Gastrocnemius medialis (tissue), 4 donors: Measurements from ENCODE around the gene IL20RA. TPM values are rescaled to one million over a fixed set of nuclear protein-coding genes. Genes with fewer than 3 reads are reported as not detected.

Source experiments
- ATAC-seq, 2 donors: fragments of 150-250 bp; one replicate each; pipeline ENCODE4 v1.9.1; 2016
- DNase-seq, 2 donors: peaks; one replicate each; pipeline ENCODE4 v3.0.0-alpha.2; 2019
- H3K27ac ChIP-seq, 4 donors: fragments of 200-600 bp; sonication (generic); 1 replicate in 1 of 4; 2 replicates in 3 of 4; pipeline ENCODE4 v1.5.1; 2016 to 2018; ENCODE audit warnings: mild to moderate bottlenecking in 2 of 4, moderate library complexity in 1 of 4
- H3K27me3 ChIP-seq, 3 donors: fragments of 200-600 bp; sonication (generic) in 2 of 3; 1 replicate in 1 of 3; 2 replicates in 2 of 3; pipeline versions ENCODE4 v1.5.1 to v1.6.0; 2016 to 2019; ENCODE audit warnings: mild to moderate bottlenecking in 1 of 3, moderate library complexity in 1 of 3
- H3K36me3 ChIP-seq, 2 donors: fragments of 200-600 bp; sonication (generic) in 1 of 2; one replicate each; pipeline ENCODE4 v1.5.1; 2017 to 2018
- H3K4me1 ChIP-seq, 2 donors: fragments of 200-600 bp; sonication (generic) in 1 of 2; one replicate each; pipeline ENCODE4 v1.5.1; 2016 to 2017; ENCODE audit warnings: mild to moderate bottlenecking in 2 of 2
- H3K4me3 ChIP-seq, 4 donors: fragments of 200-600 bp; sonication (generic) in 3 of 4; 1 replicate in 1 of 4; 2 replicates in 3 of 4; pipeline ENCODE4 v1.5.1; 2016 to 2019; ENCODE audit warnings: mild to moderate bottlenecking in 2 of 4
- H3K9me3 ChIP-seq, 3 donors: fragments of 200-600 bp; sonication (generic) in 2 of 3; 1 replicate in 1 of 3; 2 replicates in 2 of 3; pipeline ENCODE4 v1.5.1; 2016 to 2019
- POLR2A ChIP-seq, 2 donors: fragments of 450-650 bp; IDR thresholded peaks; one replicate each; pipeline ENCODE4 v1.6.1; 2017; ENCODE audit warnings: antibody characterized with exemption in 2 of 2, mild to moderate bottlenecking in 2 of 2, moderate library complexity in 2 of 2
- in situ Hi-C, 4 donors: fragments of 200-750 bp; cut with MboI; loops; one replicate each; pipeline versions ENCODE4 v1.15.0 to v1.8.0; 2017; ENCODE audit warnings: low sequenced_read_pairs in 4 of 4
- intact Hi-C: fragments of 100-400 bp; cut with DNase I; formaldehyde crosslinking; loops from one replicate; pipeline ENCODE4 v1.15.1; 2023; ENCODE audit warnings: low total_unique reads
- total RNA-seq, 4 donors: library from RNA; depleted of rRNA; stranded (reverse); fragments of >200 nt; gene quantifications; one replicate each; pipeline versions ENCODE4 v1.1.0 to v1.2.3, GENCODE V29; 2016
- TF ChIP-seq, protein P1 (sequence below), 5 experiments: fragments of 450-650 bp in 3 of 5; fragments of 200-600 bp in 2 of 5; sonication (generic) in 2 of 5; IDR thresholded peaks in 4 of 5; conservative IDR thresholded peaks in 1 of 5; 1 replicate in 4 of 5; 2 replicates in 1 of 5; pipeline ENCODE4 v1.5.1; 2016 to 2019; ENCODE audit warnings: antibody characterized with exemption in 5 of 5, mild to moderate bottlenecking in 3 of 5, moderate library complexity in 3 of 5

IL20RA gene
- total RNA-seq, 4 donors from 2014 or later, result 0.32 to 1.1 TPM; not detected in 2

DNA sequence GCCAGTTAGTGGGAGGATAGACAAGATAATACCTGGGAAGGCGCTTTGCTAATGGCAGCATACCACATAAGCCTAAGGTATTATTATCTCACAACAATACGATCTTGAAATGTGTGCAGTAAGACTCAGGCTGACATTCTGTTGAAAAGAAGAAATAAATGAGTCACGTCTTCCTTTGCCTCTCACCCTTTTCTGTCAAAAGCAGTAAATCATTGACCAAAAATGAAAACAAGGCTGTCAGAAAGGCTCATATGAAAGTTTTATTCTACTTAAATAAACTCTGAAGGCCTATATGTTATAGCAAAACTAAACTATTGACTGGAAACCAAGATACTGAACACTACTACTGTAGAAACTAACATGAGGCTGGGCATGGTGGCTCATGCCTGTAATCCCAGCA, 43.1 kb upstream of the IL20RA start:
- DNase-seq (no peak), ATAC-seq (no peak)
- Histone ChIP-seq H3K9me3 (no peaks in the 10 kb centered on the region), H3K27me3 (no peaks in the 10 kb centered on the region), H3K4me3 (no peak overlapping the region), H3K36me3 (no peaks in the 10 kb centered on the region), H3K4me1 (no peaks in the 10 kb centered on the region), H3K27ac (no peak overlapping the region)
- intact Hi-C loops (no loop called here), in situ Hi-C loops (loop anchor here in 2 of 4 donors (10.0 to 25.0 kb wide), 2 partner anchors 549 to 557 kb away; no protein-coding TSS in a partner anchor)
- TF ChIP-seq, protein P1, sequence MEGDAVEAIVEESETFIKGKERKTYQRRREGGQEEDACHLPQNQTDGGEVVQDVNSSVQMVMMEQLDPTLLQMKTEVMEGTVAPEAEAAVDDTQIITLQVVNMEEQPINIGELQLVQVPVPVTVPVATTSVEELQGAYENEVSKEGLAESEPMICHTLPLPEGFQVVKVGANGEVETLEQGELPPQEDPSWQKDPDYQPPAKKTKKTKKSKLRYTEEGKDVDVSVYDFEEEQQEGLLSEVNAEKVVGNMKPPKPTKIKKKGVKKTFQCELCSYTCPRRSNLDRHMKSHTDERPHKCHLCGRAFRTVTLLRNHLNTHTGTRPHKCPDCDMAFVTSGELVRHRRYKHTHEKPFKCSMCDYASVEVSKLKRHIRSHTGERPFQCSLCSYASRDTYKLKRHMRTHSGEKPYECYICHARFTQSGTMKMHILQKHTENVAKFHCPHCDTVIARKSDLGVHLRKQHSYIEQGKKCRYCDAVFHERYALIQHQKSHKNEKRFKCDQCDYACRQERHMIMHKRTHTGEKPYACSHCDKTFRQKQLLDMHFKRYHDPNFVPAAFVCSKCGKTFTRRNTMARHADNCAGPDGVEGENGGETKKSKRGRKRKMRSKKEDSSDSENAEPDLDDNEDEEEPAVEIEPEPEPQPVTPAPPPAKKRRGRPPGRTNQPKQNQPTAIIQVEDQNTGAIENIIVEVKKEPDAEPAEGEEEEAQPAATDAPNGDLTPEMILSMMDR (IDR thresholded peaks at IDR 0.05 in 4 of 5, conservative IDR thresholded peaks at IDR 0.05 in 1 of 5), result no peak
- TF ChIP-seq POLR2A (IDR thresholded peaks at IDR 0.05), result no peak

DNA sequence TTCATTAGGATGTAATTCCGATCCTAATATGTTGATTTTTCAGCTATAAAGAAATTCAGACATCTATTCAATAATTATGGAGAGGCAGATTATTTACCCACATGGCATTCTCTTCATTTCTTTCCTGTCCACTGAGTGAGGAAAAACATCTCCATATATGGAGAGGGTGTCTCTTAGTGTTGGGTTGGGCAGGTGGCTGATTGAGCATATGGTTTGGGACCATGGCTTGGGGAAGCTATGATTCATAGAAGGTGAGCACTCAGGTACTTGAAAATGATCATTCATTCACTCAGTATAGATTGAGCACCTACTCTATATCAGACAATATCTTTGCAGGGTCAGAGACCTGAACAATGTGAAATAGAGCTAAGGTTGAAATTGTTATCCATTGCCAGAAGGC, 41.3 kb upstream of the IL20RA start:
- H3K9me3 ChIP-seq, result no peaks in the 10 kb centered on the region
- in situ Hi-C loops (loop anchor here in 2 of 4 donors (10.0 to 25.0 kb wide), 2 partner anchors 551 to 559 kb away; no protein-coding TSS in a partner anchor), intact Hi-C loops (no loop called here)

GRCh38 chr6:137084865-137085617, 40.3 kb upstream of the IL20RA start:
- H3K27me3 ChIP-seq, result no peaks in the 10 kb centered on the region
- TF ChIP-seq, protein P1 (IDR thresholded peaks at IDR 0.05 in 4 of 5, conservative IDR thresholded peaks at IDR 0.05 in 1 of 5), result no peak
- no peak for TF ChIP-seq POLR2A (IDR thresholded peaks at IDR 0.05)
- H3K36me3 ChIP-seq, result no peaks in the 10 kb centered on the region
- H3K27ac ChIP-seq, result no peak overlapping the region
- no peaks in the 10 kb centered on the region for H3K4me1 ChIP-seq
- H3K4me3 ChIP-seq, result no peak overlapping the region
- in situ Hi-C loops (loop anchor here in 3 of 4 donors (5.0 to 25.0 kb wide), 3 partner anchors 232 to 560 kb away; no protein-coding TSS in a partner anchor), intact Hi-C loops (no loop called here)
- DNase-seq (no peak), ATAC-seq (no peak)
- H3K9me3 ChIP-seq, result no peaks in the 10 kb centered on the region

More for the DNA sequence above, 41.3 kb upstream of the IL20RA start:
- Histone ChIP-seq H3K4me1 (no peaks in the 10 kb centered on the region), H3K27ac (no peak overlapping the region), H3K36me3 (no peaks in the 10 kb centered on the region), H3K4me3 (no peak overlapping the region), H3K27me3 (no peaks in the 10 kb centered on the region)
- DNase-seq (no peak), ATAC-seq (no peak)
- no peak for TF ChIP-seq POLR2A (IDR thresholded peaks at IDR 0.05)
- TF ChIP-seq, protein P1 (IDR thresholded peaks at IDR 0.05 in 4 of 5, conservative IDR thresholded peaks at IDR 0.05 in 1 of 5), result no peak

- ATAC-seq (no peak), DNase-seq (no peak)
- Histone ChIP-seq H3K27ac (no peak overlapping the region), H3K27me3 (no peaks in the 10 kb centered on the region), H3K4me1 (no peaks in the 10 kb centered on the region), H3K4me3 (no peak overlapping the region), H3K36me3 (no peaks in the 10 kb centered on the region), H3K9me3 (no peaks in the 10 kb centered on the region)
- in situ Hi-C loops (loop anchor here in 3 of 4 donors (5.0 to 25.0 kb wide), 3 partner anchors 233 to 561 kb away; no protein-coding TSS in a partner anchor), intact Hi-C loops (no loop called here)
- no peak for TF ChIP-seq POLR2A (IDR thresholded peaks at IDR 0.05)
- TF ChIP-seq, protein P1 (IDR thresholded peaks at IDR 0.05 in 4 of 5, conservative IDR thresholded peaks at IDR 0.05 in 1 of 5), result no peak
Measured at GRCh38 chr6:137084090-137084489, 39.3 kb upstream of the IL20RA start.
